ENCODE data around the gene RLBP1. TPM values are rescaled to one million over a fixed set of nuclear protein-coding genes. Genes with fewer than 3 reads are reported as not detected.
A peak's percentile ranks its signal among the peaks of the same experiment; 100 is the strongest.

RLBP1 gene
- total and polyA plus RNA-seq, 9 of the 15 experiments (the other 6 are each of a cell fraction or from before 2014, with no cell fraction given) = 0.05 TPM; not detected in 8

DNA sequence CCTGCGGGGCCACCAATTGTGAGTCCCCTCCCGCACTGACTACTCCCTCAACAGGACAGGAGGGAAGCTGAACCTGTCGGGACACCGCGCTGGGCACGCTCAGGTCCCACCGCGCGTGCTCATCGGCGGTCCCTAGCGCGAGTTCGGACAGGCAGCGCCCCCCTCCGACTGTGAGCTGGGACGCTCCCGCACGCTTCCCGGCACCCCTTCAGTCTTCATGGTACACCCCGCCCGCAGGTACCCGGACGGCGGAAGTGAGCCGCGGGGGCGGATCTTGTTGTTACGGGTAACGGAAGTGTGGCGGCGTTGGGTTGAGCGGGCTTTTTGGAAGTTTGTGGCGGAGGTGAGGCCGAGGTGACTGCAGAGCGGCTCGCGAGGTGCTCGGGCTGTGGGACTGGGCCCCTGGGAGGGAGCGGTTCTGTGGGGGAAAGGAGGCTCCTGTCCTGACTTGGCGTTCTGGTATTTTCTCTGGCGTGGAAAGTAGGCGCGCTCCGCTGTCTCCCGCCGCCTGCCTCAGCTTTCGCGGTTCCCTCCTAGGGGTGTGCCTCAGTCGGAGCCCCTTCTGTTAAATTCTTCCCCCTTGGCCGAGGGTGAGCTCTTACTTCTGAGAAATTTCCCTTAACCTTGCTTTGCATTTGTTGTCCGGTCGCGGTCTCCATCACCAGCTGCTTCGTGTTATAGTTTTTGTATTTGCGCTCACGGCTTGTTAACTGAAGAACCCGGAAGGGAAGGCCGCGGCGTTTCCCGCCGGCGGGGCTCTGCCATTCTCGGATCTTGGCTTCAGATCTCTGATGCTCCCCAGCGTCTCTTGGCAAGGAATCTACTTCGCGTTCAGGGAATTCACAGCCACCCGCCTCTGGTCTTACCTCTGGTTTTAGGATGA lies 22.6 kb upstream of the RLBP1 start, which contains the start of gene FANCI (continued):
- TF ChIP-seq FOXK1 (CRISPR knock-in tag; IDR thresholded peaks at IDR 0.05; ENCODE audit: borderline replicate concordance) = peak; percentile 83; the same call in 1 of the 2 replicates
- TF ChIP-seq CEBPG (CRISPR knock-in tag; IDR thresholded peaks at IDR 0.05) = peak; percentile 53; the same call in 1 of the 2 replicates
- TF ChIP-seq CEBPG (tag; conservative IDR thresholded peaks at IDR 0.05 in 1 of 2, IDR thresholded peaks at IDR 0.05 in 1 of 2) = peak in 1 of 2 experiments; percentile 32; a peak in 2 of 4 replicates
- TF ChIP-seq EWSR1 (IDR thresholded peaks at IDR 0.05; ENCODE audit: borderline replicate concordance, low read depth, partially characterized antibody) = no peak
- TF ChIP-seq ZNF41 (CRISPR knock-in tag; conservative IDR thresholded peaks at IDR 0.05) = no peak
- no peak for TF ChIP-seq CHD7 (IDR thresholded peaks at IDR 0.05; ENCODE audit: low read depth, low read length)
- TF ChIP-seq TEAD4 (IDR thresholded peaks at IDR 0.05; ENCODE audit: low read length) = no peak; the same call in 1 of the 2 replicates
- TF ChIP-seq TEAD4 (CRISPR knock-in tag; IDR thresholded peaks at IDR 0.05; ENCODE audit: borderline replicate concordance) = peak; percentile 97; the same call in 1 of the 2 replicates
- TF ChIP-seq RBFOX2 (IDR thresholded peaks at IDR 0.05; ENCODE audit: low read depth, low read length) = peak; percentile 95
- TF ChIP-seq ESRRB (CRISPR knock-in tag; IDR thresholded peaks at IDR 0.05; ENCODE audit: borderline replicate concordance) = no peak
- TF ChIP-seq, protein P1, sequence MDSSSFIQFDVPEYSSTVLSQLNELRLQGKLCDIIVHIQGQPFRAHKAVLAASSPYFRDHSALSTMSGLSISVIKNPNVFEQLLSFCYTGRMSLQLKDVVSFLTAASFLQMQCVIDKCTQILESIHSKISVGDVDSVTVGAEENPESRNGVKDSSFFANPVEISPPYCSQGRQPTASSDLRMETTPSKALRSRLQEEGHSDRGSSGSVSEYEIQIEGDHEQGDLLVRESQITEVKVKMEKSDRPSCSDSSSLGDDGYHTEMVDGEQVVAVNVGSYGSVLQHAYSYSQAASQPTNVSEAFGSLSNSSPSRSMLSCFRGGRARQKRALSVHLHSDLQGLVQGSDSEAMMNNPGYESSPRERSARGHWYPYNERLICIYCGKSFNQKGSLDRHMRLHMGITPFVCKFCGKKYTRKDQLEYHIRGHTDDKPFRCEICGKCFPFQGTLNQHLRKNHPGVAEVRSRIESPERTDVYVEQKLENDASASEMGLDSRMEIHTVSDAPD (CRISPR knock-in tag; IDR thresholded peaks at IDR 0.05) = no peak
- TF ChIP-seq E2F1 (CRISPR knock-in tag; IDR thresholded peaks at IDR 0.05) = peak; percentile 79; the same call in 1 of the 2 replicates

Data from K562 (cell line).